SW480 (cell line): ENCODE data around the gene NUDC.
A peak's percentile ranks its signal among the peaks of the same experiment; 100 is the strongest.
"Not testable (repeated sequence)": the region's sequence is repeated elsewhere in the genome, so short reads cannot be mapped to it uniquely, and the experiment has no call there.

Experiments used
- DNase-seq: peaks from one replicate; pipeline ENCODE4 v3.0.0-alpha.2; 2016; ENCODE audit warnings: low spot score

The NUDC gene

GRCh38 chr1:26911399-26912146, 10.0 kb upstream of the NUDC start:
- no peak for DNase-seq

- DNase-seq: no peak
Observed at GRCh38 chr1:26912147-26912490, 9.4 kb upstream of the NUDC start.

- DNase-seq: no peak
Observed at GRCh38 chr1:26913389-26913753, 8.2 kb upstream of the NUDC start.

- DNase-seq: peak; percentile 13
Observed at GRCh38 chr1:26913754-26914619, 7.6 kb upstream of the NUDC start, which contains the start of gene NR0B2. TSS of gene NR0B2 (minus strand) at chr1:26913975. CDS start at chr1:26913940, 35 bp downstream.

- no peak for DNase-seq
Observed at GRCh38 chr1:26915204-26915842, 6.2 kb upstream of the NUDC start.

- DNase-seq: no peak
Observed at GRCh38 chr1:26921126-26921539, 410 bp upstream of the NUDC start.

GRCh38 chr1:26922431-26922729, 837 bp downstream of the NUDC start:
- DNase-seq: no peak

GRCh38 chr1:26922901-26923300, 1.4 kb downstream of the NUDC start:
- DNase-seq: no peak

- no peak for DNase-seq
Observed at GRCh38 chr1:26923711-26924110, 2.2 kb downstream of the NUDC start.

- DNase-seq: no peak
Observed at GRCh38 chr1:26932531-26932930, 11.0 kb downstream of the NUDC start.

GRCh38 chr1:26936823-26937222, 15.3 kb downstream of the NUDC start:
- DNase-seq: no peak

- no peak for DNase-seq
Observed at GRCh38 chr1:26938004-26938658, 16.6 kb downstream of the NUDC start.

GRCh38 chr1:26938659-26939025, 17.1 kb downstream of the NUDC start:
- no peak for DNase-seq

- DNase-seq: no peak
Observed at GRCh38 chr1:26941311-26941710, 19.8 kb downstream of the NUDC start.

GRCh38 chr1:26942656-26943055, 21.1 kb downstream of the NUDC start:
- no peak for DNase-seq

GRCh38 chr1:26945138-26945537, 23.6 kb downstream of the NUDC start:
- no peak for DNase-seq

GRCh38 chr1:26945728-26946127, 24.2 kb downstream of the NUDC start:
- no peak for DNase-seq

- DNase-seq: no peak
Observed at GRCh38 chr1:26946270-26946669, 24.7 kb downstream of the NUDC start.

- DNase-seq: not testable (repeated sequence)
Observed at GRCh38 chr1:26948725-26949057, 27.1 kb downstream of the NUDC start.

GRCh38 chr1:26949266-26949925, 27.9 kb downstream of the NUDC start:
- DNase-seq: no peak

GRCh38 chr1:26949926-26950319, 28.4 kb downstream of the NUDC start:
- DNase-seq: peak; percentile 28

- DNase-seq: no peak
Observed at GRCh38 chr1:26950602-26951001, 29.1 kb downstream of the NUDC start.
